Lower leg skin (tissue), 3 donors: ENCODE measurements around the gene VSTM2B.

Experiments
- POLR2A ChIP-seq, 2 donors: fragments of 450-650 bp; IDR thresholded peaks; one replicate each; pipeline ENCODE4 v1.6.1; 2016 to 2017; ENCODE audit warnings: antibody characterized with exemption in 2 of 2, mild to moderate bottlenecking in 1 of 2, moderate library complexity in 1 of 2
- TF ChIP-seq, protein P1 (sequence below), 3 donors: fragments of 450-650 bp; IDR thresholded peaks; one replicate each; pipeline ENCODE4 v1.5.1; 2016; ENCODE audit warnings: antibody characterized with exemption in 3 of 3, mild to moderate bottlenecking in 3 of 3, moderate library complexity in 2 of 3

- TF ChIP-seq, protein P1, sequence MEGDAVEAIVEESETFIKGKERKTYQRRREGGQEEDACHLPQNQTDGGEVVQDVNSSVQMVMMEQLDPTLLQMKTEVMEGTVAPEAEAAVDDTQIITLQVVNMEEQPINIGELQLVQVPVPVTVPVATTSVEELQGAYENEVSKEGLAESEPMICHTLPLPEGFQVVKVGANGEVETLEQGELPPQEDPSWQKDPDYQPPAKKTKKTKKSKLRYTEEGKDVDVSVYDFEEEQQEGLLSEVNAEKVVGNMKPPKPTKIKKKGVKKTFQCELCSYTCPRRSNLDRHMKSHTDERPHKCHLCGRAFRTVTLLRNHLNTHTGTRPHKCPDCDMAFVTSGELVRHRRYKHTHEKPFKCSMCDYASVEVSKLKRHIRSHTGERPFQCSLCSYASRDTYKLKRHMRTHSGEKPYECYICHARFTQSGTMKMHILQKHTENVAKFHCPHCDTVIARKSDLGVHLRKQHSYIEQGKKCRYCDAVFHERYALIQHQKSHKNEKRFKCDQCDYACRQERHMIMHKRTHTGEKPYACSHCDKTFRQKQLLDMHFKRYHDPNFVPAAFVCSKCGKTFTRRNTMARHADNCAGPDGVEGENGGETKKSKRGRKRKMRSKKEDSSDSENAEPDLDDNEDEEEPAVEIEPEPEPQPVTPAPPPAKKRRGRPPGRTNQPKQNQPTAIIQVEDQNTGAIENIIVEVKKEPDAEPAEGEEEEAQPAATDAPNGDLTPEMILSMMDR (IDR thresholded peaks at IDR 0.05): no peak
- TF ChIP-seq POLR2A (IDR thresholded peaks at IDR 0.05): no peak
These were observed 13.9 kb downstream of the VSTM2B start for GRCh38 chr19:29539670-29540069.
